GM21529 (cell line): ENCODE results near the gene UNC13A.

Source experiments
- ATAC-seq: cut with Tn5 transposase; IDR thresholded peaks from one replicate; pipeline ENCODE4 v1.9.1; 2021; ENCODE audit not compliant: unreplicated experiment

The UNC13A gene

GRCh38 chr19:17687857-17688784, at the start of gene UNC13A:
Gene UNC13A (minus strand): TSS chr19:17688354. CDS start chr19:17688199, 155 bp downstream.
- ATAC-seq: no peak

DNA sequence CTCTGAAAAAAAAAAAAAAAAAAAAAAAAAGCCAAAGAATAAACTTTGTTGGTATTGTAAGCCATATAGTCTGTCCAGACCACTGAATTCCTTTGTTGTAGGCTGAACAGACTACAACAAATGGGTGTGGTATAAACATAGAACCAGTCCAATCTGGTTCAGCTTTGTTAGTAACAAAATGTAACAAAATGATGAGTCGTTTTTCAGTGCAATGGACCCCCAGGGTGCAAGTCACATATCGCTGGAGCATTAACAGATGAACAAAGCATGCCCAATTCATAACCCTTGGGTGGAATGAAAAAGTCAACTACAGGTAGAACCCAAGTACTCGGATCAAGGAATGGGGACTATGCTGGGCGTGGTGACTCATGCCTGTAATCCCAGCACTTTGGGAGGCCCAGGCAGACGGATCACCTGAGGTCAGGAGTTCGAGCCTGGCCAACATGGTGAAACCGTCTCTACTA, 49.6 kb upstream of the UNC13A start:
- ATAC-seq: no peak

- ATAC-seq: no peak
These were observed 47.3 kb upstream of the UNC13A start for GRCh38 chr19:17735410-17735809.

GRCh38 chr19:17734146-17734545, 46.0 kb upstream of the UNC13A start:
- ATAC-seq: no peak

DNA sequence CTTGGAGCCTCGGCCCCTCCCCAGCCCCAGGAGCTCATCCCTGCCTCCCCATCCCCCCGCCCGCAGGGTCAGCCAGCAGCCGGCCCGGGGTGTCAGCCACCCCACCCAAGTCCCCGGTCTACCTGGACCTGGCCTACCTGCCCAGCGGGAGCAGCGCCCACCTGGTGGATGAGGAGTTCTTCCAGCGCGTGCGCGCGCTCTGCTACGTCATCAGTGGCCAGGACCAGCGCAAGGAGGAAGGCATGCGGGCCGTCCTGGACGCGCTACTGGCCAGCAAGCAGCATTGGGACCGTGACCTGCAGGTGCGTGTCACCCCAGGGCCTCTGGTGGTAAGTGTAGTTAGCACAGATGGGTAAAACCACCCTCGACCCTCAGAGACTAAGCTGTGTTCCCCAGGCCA, 45.0 kb upstream of the UNC13A start:
- no peak for ATAC-seq

- no peak for ATAC-seq
These were observed 39.7 kb upstream of the UNC13A start for GRCh38 chr19:17727843-17728242.

- no peak for ATAC-seq
These were observed 39.0 kb upstream of the UNC13A start for GRCh38 chr19:17726964-17727773.

DNA sequence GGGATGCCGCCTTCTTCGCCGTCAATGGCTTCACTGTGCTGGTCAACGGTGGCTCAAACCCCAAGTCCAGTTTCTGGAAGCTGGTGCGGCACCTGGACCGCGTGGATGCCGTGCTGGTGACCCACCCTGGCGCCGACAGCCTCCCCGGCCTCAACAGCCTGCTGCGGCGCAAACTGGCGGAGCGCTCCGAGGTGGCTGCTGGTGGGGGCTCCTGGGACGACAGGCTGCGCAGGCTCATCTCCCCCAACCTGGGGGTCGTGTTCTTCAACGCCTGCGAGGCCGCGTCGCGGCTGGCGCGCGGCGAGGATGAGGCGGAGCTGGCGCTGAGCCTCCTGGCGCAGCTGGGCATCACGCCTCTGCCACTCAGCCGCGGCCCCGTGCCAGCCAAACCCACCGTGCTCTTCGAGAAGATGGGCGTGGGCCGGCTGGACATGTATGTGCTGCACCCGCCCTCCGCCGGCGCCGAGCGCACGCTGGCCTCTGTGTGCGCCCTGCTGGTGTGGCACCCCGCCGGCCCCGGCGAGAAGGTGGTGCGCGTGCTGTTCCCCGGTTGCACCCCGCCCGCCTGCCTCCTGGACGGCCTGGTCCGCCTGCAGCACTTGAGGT, 38.1 kb upstream of the UNC13A start:
- ATAC-seq: no peak

GRCh38 chr19:17725422-17726078, 37.4 kb upstream of the UNC13A start:
- no peak for ATAC-seq

DNA sequence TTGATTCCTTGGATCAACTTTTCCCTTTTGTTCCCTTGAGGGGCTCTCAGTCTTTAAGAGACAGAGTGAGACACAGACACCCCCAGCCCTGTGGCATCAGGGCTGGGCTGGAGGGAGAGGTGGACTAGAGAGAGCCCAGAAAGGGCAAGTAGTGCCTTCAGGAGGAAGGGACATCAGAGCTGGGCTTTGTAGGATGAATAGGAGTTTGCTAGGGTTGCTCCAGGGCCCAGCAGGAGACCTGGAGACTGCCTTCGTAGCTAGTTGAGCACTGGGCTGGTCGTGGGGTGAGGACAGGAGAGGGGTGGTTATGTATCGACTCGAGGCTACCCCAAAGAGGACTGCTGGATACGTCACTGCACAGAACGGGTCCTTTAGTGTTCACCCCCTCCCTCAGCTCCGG, 36.5 kb upstream of the UNC13A start:
- no peak for ATAC-seq

GRCh38 chr19:17722655-17723240, 34.6 kb upstream of the UNC13A start:
- no peak for ATAC-seq

DNA sequence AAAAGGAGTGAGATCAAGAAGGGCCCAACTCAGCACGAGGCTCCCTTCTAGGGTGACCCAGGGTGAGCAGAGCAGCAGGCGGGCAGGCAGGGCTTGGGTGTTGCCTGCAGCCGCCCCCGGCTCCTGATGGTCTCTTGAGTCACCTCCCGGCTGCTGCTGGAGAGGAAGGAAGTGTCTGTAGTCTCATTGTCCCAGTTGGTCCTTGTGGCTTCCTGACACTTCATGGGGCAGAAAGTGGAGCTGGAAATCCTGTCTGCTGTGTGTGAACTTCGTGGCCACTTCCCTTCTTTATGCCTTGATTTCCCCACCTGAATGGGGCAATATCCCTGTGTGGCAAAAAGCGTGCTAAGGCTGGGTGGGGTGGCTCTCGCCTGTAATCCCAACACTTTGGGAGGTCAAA, 33.7 kb upstream of the UNC13A start:
- ATAC-seq: no peak

GRCh38 chr19:17721111-17721628, 33.0 kb upstream of the UNC13A start:
- no peak for ATAC-seq

GRCh38 chr19:17720440-17720839, 32.3 kb upstream of the UNC13A start:
- no peak for ATAC-seq

- ATAC-seq: no peak
These were observed 31.7 kb upstream of the UNC13A start for GRCh38 chr19:17719730-17720400.

GRCh38 chr19:17718947-17719711, 31.0 kb upstream of the UNC13A start, which contains the start of gene MAP1S:
Gene MAP1S (plus strand): TSS chr19:17719480. CDS start chr19:17719503, 23 bp downstream.
- no peak for ATAC-seq

DNA sequence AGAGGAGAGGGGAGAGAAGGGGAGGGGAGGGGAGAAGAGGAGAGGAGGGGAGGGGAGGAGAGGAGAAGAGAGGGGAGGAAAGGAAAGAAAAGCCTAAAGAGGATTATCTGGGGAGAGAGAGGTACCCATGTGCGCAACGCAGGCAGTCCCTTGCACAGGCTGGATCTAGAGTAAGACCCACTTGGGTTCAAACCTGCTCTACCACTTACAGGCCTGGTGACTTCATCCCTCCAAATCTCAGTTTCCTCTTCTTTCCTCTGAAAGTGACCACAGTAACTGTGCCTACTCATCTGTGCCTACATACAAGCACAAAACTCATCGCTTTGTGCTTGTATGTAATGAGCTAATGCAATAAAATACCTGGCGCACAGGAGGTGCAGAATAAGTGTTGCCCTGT, 30.4 kb upstream of the UNC13A start:
- ATAC-seq: no peak

DNA sequence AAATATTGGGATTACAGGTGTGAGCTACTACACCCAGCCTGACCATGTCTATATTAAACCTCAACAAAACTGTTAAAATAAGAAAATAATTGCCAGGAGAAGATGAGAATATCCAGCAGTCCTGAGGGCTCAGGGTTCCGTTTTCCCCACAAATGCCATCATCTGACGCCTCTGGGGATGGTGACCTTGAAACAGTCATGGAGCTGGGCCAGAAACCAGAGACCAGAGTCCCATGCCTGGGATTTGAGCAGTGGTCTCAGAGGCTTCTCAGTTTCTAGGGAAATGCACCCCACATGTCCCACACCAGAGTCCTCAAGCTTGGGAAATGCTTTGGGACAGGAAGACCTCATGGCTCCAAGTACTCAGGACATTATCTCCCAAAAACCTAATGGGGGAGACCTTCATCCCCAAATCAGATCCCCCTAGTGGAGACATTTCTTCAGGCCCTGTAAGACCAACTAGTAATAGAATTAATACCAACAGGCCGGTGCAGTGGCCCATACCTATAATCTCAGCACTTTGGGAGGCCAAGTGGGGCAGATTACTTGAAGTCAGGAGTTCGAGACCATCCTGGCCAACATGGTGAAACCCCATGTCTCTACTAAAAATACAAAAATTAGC, 28.3 kb upstream of the UNC13A start:
- ATAC-seq: no peak
